ENCODE results near the gene CPLX3. TPM values are rescaled to one million over a fixed set of nuclear protein-coding genes. Genes with fewer than 3 reads are reported as not detected.

CPLX3 gene
- total RNA-seq, 1 donor from 2014 or later = 0.25 TPM

DNA sequence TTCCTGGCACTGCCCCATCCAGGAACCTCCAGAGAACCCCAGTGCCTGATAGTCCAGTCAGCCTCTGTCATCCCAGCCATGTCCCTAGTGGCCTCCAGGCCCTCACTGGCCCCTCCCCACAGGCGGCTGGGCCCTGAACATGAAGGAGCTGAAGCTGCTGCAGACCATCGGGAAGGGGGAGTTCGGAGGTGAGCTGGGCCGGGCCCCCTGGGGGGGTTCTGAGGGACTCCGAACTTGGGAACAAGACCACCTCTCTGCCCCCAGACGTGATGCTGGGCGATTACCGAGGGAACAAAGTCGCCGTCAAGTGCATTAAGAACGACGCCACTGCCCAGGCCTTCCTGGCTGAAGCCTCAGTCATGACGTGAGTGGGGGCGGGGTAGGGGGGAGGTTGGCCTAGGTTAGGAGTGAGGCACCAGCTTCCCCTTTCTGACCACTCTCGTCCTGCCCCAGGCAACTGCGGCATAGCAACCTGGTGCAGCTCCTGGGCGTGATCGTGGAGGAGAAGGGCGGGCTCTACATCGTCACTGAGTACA lies 25.8 kb upstream of the CPLX3 start:
- intact Hi-C loops (cut with micrococcal nuclease) = loop anchor here (1.0 kb wide), 3 partner anchors 20 to 165 kb away; no protein-coding TSS in a partner anchor

DNA sequence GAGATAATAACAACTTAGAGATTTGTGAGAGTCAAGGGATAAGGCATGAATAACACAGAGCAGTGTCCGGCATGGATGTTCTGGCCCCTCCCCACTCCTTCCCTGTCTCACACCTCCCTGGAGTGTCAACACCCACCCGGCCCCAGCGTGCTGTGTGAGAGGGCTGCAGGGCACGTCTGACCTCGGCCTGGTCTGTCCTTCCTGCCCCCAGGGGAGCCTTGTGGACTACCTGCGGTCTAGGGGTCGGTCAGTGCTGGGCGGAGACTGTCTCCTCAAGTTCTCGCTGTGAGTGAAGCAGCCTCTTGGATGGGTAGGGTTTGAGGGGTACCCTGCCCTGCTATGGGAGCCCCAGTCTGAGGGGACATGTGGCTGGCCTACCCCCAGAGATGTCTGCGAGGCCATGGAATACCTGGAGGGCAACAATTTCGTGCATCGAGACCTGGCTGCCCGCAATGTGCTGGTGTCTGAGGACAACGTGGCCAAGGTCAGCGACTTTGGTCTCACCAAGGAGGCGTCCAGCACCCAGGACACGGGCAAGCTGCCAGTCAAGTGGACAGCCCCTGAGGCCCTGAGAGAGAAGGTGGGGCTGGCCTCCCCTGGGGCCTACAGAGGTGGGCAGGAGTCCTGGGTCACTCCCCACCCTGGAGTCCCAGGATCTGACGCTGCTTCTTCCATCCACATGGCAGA lies 25.0 kb upstream of the CPLX3 start:
- intact Hi-C loops (cut with micrococcal nuclease) = no loop called here

DNA sequence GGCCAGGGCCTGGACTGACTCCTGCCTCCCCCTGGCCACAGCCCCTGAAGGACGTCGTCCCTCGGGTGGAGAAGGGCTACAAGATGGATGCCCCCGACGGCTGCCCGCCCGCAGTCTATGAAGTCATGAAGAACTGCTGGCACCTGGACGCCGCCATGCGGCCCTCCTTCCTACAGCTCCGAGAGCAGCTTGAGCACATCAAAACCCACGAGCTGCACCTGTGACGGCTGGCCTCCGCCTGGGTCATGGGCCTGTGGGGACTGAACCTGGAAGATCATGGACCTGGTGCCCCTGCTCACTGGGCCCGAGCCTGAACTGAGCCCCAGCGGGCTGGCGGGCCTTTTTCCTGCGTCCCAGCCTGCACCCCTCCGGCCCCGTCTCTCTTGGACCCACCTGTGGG lies 24.1 kb upstream of the CPLX3 start:
- intact Hi-C loops (cut with micrococcal nuclease) = no loop called here

DNA sequence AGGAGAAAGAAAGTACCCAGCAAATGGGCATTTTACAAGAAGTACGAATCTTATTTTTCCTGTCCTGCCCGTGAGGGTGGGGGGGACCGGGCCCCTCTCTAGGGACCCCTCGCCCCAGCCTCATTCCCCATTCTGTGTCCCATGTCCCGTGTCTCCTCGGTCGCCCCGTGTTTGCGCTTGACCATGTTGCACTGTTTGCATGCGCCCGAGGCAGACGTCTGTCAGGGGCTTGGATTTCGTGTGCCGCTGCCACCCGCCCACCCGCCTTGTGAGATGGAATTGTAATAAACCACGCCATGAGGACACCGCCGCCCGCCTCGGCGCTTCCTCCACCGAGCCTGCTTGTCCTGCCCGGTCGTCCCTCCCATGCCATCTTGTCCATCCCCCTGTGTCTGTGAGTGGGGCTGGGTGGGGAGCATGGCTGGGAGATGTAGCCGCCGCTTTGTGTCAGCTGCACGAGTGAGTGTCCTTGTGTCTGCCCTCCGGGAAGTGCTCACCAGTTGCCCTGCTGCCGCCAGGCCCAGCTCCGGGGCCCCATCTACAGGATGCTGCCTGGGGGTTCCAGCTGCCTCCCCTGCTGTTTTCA lies 23.5 kb upstream of the CPLX3 start:
- intact Hi-C loops (cut with micrococcal nuclease) = no loop called here

DNA sequence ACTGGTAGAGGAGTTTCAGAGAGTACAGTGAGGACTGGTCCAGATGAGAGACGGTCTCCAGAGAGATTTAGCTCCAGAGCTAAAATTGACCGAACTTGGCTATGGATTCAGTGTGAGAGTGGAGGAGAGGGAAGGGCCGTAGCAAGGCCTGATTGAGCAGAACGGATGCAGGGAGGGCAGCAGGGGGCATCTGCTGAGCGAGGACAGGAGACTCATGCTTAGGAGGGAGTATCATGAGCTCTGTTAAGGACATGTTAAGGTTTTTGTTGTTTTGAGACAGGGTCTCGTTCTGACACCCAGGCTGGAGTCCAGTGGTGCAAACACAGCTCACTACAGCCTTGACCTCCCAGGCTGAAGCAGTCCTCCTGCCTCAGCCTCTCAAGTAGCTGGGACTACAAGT lies 21.5 kb upstream of the CPLX3 start:
- intact Hi-C loops (cut with micrococcal nuclease) = no loop called here

DNA sequence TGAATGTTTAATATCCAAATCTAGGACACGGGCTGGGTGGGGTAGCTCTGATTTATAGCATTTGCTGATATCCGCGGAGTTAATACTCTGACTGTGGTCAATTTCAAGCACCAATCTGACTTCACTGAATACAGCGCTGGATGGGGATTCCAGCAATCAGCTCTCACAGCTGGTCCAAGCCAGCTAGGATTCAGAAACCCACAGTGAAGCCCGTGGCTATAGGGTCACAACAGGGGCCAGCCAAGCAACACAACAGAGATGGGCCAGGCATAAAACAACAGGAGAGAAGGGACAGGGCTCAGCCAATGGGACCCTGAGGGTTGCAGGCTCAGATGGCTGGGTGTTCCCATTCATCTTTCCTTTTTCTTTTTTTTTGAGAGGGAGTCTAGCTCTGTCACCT lies 19.1 kb upstream of the CPLX3 start:
- intact Hi-C loops (cut with micrococcal nuclease) = no loop called here

DNA sequence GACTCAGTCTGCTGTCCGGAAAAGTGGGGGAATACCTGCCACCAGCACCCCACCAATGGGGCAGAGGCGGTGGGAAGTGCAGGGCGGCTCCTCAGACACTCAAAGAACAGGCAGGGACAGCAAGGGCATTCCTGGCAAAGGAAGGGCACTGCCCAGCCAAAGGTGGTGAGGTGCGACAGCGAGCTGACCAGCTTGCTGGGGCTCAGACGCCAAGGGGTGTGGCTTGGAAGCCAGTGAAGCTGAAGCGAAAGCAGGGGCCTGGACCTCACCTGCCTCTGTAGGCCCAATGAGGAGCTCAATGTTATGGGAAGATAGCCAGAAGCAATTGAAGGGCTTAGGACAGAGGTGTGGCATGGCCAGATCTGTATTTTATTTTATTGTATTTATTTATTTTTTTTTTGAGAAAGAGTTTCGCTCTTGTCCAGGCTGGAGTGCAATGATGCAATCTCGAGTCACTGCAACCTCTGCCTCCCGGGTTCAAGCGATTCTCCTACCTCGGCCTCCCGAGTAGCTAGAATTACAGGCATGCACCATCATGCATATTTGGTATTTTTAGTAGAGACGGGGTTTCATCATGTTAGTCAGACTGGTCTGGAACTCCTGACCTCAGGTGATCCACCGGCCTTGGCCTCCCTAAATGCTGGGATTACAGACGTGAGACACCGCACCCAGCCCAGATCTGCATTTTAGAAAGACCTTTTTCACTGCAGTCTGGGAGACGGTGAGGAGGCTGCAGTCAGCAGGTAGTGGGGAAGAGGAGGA lies 18.2 kb upstream of the CPLX3 start:
- intact Hi-C loops (cut with micrococcal nuclease) = no loop called here

DNA sequence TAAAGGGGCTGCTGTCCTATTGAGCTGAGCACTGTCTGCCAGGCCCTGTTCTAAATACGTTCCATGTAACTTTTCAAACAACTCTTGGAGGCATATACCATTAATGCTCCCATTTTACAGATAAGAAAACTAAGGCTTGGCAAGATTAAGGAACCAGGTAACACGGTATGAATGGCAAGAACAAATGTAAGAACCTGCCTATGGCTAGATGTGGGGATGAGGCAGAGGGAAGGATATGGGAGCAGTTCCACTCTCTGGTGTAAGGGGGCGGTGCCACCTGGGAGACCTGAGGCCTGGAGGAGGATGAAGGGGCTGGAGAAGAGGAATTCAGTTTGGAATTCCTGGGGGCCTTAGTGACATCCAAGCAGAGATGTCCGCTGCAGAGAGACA lies 17.6 kb upstream of the CPLX3 start:
- intact Hi-C loops (cut with micrococcal nuclease) = no loop called here

DNA sequence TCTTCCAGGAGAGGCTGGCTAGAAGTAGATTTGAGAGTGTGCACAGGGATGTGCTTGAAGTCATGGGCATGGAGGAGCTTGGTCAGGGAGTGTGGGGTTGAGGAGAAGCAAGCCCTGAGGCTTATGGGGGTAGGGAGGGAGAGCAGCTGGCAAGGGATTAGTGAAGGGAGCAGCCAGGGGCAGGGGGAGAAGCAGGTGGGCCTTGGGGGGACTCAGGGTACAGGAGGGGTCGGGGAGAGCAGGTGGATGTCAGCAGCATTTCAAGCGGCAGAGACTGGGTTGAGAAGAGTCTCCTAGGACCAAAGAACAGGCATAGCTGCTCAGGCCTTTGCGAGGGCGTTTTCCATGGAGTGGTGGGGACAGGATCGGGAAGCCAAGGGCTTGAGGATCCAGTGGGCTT lies 17.2 kb upstream of the CPLX3 start:
- intact Hi-C loops (cut with micrococcal nuclease) = no loop called here

DNA sequence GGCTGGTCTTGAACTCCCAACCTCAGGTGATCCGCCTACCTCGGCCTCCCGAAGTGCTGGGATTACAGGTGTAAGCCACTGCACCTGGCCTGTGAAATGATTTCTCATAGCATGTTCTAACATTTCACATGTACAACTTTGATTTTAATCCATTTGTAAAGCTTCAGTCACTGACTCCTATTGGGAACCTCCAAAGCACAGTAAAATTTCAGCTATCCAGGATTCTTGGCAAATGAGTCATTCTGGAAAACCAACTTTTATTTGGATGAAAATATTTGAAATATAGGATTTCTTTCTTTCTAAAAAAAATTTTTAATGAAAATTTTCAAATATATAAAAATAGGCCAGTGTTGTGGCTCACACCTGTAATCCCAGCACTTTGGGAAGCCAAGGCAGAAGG lies 16.5 kb upstream of the CPLX3 start:
- intact Hi-C loops (cut with micrococcal nuclease) = no loop called here

DNA sequence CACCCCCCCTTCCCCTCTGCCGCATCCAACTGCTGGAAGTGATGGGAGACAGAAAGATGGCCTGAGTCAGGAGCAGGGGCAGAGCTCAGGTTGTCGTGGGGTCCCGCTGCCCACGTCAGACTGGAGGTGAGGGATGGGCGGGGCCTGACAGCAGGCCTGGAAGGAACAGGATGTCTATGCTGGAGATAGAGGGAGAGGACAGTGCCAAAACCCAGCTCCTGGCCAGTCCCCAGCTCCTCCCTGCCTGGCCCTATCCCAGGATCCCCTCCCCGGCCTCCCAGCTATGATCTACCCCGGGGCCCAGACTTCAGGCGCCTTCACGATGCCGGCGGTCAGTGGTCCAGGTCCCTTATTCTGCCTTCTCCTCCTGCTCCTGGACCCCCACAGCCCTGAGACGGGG lies 13.9 kb upstream of the CPLX3 start, which contains the start of gene LMAN1L:
Gene LMAN1L (plus strand): TSS at position 303 of the 400 bp plus-strand sequence. CDS start 20 bp downstream, at position 323.
- intact Hi-C loops (cut with micrococcal nuclease) = no loop called here

DNA sequence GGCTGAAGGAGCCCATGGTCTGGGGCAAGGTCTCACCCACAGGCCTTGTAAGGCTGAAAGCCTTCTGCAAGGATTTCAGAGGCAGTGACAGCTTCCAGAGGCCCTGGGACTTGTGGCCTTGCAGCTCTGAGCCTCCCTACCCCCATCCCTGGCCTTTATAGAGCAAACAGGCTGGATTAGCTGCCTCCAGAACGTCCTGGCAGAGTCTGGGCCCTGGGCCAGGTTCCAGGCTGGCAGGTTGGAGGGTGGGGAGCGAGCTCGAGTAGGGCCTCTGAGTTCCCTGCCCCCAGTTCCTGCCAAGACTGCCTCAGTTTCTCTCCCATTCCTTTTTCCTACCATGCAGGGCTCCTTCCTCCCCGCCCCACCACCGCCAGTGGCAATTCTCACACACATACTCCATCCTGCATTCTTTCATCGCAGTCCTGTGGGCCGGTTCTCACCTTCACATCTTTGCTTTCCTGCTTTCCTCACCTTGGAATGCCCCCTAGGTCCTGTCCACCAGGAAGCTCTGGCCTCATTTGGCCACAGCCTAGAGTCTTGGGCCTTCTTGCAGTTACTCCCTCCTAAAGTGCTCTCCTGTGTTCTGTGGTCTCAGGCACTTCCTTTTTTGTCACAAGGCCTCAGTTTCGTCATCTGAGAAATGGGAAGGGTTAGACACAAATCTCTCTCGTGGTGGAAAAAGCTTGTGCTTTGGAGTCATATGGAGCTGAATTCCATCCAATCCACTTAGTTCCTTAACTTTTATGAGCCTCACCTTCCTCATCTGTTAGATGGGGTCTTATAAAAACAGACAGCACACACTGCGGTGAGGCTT lies 11.1 kb upstream of the CPLX3 start:
- intact Hi-C loops (cut with micrococcal nuclease) = no loop called here

DNA sequence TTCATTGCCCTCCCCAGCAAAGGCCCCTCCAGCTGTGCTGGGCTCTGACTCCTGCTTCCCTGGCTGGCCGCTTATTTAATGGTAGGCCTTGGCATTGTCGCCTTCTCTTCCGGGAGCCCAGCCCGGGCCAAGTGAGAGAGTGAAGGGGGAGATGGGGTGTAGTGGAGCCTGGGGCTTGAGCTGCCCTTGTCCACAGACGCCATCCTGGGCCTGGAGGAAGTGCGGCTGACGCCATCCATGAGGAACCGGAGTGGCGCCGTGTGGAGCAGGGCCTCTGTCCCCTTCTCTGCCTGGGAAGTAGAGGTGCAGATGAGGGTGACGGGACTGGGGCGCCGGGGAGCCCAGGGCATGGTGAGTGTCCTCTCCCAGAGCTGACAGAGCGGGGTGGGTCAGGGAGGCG lies 10.5 kb upstream of the CPLX3 start:
- intact Hi-C loops (cut with micrococcal nuclease) = no loop called here

DNA sequence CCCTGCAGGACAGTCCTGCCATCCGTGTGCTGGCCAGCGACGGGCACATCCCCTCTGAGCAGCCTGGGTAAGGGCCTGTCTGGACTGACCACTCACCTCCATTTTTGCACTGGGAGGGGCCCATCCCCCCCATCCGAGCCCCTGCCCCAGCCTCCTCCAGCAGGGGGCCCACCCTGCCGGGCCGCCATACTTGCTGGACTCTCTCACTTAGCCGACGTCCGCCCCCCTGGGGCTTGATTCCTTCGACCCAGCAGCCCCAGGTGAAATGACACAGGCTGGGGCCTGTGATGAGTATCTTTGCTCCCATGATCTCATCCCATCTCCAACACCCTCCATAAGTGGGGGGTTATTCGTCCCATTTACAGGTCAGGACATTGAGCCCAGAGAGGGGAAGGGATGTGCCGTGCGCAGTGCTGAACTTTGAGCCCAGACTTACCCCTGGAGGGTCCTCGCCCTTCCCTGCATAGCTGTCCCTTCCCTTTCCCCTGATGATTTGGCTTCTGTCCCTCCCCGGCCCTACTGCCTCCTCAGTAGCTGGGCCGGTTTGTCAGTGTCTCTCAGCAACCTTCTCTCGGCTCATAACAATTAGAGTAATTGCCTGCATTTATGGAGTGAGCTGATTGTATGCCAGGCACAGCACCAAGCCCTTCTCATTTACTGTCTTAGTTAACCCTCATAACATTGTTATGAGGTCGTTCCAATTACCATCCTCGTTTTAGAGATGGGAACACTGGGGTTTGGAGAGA lies 9.6 kb upstream of the CPLX3 start:
- intact Hi-C loops (cut with micrococcal nuclease) = no loop called here

DNA sequence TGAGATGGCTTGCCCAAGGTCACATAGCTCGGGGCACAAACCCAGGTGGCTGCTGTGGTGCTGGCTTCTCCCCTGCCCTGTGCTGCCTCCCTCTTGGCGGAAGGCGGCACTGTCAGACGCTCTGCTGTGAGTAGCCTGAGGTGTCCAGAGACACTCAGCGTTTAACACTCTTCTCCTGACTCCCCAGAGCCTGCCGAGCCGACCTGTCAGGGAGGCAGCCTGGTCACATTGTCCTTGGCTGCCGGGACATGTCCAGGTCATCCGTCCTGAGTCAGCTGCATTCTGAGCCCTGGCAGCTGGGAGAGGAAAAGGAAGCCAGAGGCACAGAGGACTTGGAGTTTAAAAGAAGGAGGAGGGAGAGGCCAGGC lies 9.1 kb upstream of the CPLX3 start:
- intact Hi-C loops (cut with micrococcal nuclease) = no loop called here

DNA sequence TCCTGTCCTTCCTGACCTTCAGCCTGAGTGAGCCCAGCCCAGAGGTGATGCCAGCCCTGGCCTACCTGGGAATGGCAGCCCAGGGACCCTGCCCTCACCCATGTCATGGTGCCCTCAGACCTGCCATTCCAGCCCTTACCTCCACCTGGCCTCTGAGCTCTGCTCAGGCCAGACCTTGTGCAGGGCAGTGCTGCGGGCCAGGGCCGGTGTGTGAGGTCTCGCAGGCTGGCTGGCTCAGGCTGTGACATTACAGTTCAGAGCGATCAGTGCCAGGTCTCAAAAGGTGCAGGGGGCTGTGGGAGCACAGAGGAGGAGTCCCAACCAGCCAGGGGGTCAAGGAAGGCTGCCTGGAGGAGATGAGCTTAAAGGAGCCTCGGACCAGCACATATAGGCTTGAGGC lies 6.4 kb upstream of the CPLX3 start:
- intact Hi-C loops (cut with micrococcal nuclease) = no loop called here

DNA sequence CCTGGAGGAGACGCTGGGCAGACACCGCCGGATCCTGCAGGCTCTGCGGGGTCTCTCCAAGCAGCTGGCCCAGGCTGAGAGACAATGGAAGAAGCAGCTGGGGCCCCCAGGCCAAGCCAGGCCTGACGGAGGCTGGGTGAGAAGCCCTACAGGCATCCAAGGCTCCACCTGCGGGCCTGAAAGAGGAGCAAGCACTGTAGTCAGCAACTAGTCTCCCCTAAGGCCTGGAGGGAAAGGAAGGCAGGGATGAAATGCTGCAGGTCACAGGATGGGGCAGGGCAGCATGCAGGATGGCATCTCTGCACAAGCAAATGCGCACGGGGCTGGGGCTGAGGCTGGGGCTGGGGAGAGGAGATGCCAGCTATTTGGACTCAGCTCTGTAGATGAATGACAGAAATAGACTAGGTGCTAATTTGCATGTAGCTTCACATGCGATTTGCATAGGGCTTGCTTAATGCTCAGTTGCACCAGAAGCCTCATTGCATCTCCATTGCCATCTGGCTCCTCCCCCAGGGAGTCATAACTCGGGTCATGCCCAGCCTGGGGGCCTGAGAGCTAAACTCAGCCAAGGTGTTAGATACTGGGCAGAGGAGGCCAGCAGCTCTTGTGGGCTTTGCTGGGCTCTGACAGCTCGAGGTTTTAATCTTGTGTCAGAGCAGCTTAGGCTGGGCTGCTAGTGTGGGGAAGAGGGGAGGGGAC lies 5.2 kb upstream of the CPLX3 start:
- intact Hi-C loops (cut with micrococcal nuclease) = no loop called here

DNA sequence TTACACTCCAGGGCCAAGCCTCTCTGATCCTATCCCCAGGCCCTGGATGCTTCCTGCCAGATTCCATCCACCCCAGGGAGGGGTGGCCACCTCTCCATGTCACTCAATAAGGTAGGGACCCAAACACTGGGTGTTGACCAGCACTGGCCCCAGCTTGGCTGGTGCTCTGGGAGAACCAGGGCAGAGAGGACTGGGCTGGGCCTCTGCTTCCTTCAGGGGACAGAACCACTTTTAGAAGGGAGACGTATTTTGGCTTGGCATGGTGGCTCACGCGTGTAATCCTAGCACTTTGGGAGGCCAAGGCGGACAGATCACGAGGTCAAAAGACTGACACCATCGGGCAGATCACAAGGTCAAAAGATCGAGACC lies 4.7 kb upstream of the CPLX3 start:
- intact Hi-C loops (cut with micrococcal nuclease) = no loop called here

DNA sequence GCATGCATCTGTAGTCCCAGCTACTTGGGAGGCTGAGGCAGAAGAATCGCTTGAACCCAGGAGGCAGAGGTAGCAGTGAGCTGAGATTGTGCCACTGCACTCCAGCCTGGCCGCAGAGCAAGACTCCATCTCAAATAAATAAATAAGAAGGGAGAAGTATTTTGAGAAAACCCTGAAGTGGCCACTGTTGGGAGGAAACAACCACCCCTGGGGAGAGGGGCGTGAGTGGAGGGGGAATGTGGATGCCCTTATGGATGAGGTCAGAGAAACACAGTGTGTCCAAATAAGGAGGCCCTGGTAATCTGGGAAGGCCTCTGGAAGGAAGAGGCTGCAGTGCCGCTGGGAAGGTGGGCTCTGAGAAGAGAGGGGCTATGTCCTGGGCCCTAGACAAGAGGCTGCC lies 4.2 kb upstream of the CPLX3 start:
- intact Hi-C loops (cut with micrococcal nuclease) = no loop called here

DNA sequence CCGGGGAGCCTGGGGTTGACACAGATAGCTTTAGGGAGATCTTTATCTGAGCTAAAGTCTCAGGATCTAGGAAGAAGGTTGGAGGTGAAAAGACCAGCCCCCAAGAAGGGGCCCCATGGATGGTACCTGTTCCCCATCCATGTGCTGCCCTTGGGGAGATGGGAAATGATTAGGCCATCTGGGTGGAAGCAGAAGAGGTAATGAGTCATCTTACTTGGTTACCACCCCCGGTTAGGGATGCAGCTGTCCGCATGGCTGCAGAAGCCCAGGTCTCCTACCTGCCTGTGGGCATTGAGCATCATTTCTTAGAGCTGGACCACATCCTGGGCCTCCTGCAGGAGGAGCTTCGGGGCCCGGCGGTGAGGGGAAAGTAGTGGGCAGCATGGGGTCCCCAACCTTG lies 3.1 kb upstream of the CPLX3 start:
- intact Hi-C loops (cut with micrococcal nuclease) = no loop called here
